GM19025 (cell line): ENCODE measurements around the gene MSGN1.
"Not testable (repeated sequence)": the region's sequence is repeated elsewhere in the genome, so short reads cannot be mapped to it uniquely, and the experiment has no call there.

Source experiments
- ATAC-seq: cut with Tn5 transposase; IDR thresholded peaks from one replicate; pipeline ENCODE4 v1.9.1; 2021; ENCODE audit warnings: mild to moderate bottlenecking, low read depth, moderate library complexity; ENCODE audit not compliant: unreplicated experiment

MSGN1 gene

DNA sequence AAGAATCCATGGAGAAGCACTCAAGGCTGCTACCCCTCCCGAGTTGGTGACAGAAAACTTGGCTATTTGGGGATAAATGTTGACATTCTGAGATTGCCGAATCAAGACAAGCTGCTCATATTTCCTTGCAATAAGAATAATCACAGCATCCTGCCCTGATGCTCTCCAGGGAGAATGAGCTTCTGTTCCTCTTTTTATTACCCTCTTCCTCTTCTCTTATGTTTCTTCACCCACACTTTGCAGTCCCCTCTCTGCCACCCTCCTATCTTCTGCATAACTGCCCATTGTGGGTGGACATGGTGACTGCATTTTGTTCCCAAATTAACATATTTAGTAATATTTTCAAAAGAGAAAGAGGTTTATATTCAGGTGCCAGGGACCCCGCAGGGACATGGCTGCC lies 11.9 kb upstream of the MSGN1 start:
- ATAC-seq = peak; percentile 49

DNA sequence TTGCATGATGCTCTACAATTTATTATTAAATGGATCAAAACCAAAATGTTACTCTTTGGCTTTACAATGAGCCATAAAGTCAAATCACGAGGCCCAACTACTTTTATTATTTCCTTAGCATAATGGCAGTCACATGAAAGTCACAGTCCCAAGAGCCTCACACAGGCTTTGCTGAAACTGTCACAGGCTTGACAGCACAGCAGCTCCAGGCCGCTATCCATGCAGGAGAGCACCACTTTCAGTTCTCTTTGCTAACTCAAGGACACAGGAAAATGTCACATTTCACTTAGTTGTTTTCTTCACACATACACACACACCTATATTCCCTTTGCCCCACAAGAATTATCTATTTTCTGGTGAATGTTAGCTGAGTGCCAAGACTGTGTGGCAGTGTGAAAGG lies 11.1 kb upstream of the MSGN1 start:
- ATAC-seq = no peak

DNA sequence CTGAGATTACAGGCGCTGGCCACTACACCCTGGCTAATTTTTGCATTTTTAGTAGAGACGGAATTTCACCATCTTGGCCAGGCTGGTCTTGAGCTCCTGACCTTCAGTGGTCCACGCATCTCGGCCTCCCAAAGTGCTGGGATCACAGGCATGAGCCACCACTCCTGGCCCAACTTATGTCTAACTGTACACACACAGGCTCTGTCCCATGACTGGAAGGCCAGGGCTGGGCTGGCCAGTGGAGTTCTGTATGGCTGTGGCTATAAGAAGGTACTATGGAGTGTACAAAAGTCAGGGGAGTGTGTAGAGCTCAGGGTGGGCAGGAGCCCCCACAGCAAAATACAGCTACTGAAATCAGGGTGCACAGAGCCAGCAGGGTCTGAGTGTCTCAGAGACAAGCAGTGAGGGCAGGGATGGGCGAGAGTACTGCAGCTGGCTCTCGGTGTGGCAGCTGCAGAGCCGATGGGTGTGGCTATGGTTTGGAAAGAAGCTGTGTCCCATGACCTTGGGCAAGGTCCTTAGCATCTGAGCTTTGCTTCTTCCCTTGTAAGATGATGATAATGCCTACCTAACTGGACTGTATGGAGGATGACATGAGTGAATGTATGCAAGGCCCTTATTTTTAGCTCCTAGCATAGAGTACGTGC lies 10.4 kb upstream of the MSGN1 start:
- ATAC-seq = no peak

DNA sequence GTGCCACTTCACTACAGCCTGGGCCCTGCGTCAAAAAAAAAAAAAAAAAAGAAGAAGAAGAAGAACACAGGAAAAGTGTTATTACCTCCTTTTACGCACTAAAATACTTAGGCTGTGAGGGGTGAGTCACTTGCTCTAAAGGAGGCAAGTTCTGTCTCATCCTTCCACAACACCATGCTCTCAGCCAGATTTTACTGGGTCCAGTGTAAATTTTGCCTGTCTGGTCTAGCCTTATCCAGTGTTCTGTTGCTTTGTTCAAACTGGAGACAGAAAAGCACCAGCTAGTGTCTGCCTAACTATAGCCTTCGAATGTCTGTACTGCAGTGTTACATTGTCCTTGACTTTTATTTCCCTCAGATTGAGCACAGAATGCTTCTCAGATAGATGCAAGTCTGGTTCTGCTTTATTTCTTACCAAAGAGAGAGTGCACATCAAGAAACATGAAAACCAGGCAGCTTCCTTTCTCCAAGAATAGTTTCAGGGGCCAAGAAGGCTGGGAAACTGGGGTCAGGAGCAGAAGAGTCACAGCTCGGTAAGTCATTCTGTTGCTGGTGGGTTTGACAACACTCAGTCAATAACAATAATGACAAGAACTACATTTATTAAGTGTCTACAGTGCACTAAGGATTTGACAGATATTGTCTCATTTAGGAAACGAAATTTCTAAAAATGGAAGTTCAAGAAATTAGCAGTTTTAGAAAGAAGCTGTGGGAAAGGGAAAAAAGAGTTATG lies 3.1 kb upstream of the MSGN1 start:
- peak; percentile 46 for ATAC-seq

DNA sequence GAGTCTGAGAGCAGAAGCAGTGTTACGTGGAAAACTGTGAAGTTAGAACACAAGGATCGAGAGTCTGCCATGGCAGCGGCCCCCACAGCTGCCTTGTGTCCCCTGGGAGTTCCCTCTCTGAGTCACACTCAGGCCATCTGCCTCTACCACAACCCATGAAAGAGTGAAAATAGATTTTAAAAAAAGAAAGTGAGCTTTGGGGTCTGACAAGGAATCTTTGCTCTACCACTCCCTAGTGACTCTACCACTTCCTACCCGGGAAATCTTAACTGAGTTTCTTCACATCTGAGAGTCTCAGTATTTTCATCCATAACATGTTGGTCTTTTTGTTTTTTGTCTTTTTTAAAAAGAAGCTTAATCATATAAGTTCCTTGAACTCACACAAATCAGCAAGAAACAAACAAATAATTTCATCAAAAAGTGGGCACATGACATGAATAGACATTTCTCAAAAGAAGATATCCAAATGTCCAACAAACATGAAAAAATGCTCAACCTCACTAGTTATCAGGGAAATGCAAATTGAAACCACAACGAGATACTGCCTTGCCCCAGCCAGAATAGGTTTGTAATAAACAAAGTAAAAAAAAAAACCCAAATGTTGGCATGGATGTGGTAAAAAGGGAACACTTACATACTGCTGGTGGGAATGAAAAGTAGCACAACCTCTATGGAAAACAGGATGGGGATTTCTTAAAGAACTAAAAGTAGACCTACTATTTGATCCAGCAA lies 2.4 kb upstream of the MSGN1 start:
- peak; percentile 87 for ATAC-seq

DNA sequence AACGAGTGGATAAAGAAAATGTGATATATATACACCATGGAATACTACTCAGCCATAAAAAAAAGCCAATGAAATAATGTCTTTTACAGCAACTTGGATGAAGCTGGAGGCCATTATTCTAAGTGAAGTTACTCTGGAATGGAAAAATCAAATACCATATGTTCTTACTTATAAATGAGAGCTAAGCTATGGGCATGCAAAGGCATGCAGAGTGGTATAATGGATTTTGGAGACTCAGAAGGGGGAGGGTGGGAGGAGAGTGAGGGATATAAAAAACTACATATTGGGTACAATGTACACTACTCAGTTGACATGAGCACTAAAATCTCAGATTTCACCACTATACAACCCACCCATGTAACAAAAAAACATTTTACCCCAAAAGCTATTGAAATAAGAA lies 1.7 kb upstream of the MSGN1 start:
- ATAC-seq = no peak

DNA sequence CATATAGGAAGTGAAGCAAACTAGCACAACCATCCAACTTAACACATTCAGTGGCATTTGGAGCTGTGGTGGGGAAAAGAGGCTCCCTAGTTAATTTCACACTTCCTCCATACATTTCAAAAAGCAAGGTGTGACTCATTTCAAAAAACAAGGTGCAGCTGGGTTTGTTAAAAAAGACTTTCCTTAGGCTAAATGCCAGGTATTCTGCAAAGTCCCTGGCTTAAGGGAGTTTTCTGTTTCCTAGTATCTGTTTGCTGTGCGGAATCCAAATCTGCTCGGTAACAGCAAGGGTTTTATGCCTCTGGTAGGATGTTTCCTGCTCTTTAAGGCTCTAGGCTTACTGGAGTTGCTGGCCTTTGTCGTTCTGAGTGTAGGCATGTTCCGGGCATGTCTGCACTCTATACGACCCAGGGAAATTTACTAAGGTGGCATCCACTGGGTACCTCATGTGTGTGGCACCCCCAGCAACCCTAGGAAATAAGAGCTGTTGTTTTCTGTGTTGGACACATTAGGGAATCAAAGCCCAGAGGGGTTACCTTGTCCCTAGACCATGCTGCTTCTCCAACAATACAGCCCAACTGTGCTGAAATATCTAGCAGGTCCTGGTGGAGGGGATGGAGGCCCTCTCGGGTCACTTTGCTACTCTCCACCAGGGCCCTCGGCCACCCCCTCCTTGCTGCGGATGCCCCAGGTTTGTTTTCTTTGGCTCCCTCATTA lies 634 bp upstream of the MSGN1 start:
- no peak for ATAC-seq

DNA sequence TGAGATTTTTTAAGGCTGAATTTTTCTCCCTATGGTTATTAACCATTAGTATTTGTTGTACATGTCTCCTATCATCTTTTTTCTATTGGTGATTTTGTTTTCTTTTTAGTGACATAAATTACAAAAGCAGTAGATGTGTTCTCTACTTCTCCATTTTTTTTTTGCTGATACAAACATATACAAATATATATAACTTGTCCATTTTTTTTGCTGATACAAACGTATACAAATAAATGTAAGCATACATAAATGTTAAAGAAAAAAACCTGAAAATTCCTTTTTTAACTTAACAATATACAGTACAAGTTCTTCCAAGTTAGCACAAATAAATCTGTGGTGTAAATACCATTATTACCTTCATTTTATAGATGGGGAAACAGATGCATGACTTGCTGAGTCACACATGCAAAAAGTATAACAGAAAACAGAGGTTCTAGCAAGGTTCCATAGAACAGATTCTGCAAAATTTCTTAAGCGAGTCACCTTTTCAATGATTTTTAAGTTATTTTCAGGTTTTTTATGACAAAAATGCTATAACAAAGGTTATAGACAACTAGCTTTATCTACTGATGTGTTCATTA lies 2.1 kb downstream of the MSGN1 start:
- no peak for ATAC-seq

DNA sequence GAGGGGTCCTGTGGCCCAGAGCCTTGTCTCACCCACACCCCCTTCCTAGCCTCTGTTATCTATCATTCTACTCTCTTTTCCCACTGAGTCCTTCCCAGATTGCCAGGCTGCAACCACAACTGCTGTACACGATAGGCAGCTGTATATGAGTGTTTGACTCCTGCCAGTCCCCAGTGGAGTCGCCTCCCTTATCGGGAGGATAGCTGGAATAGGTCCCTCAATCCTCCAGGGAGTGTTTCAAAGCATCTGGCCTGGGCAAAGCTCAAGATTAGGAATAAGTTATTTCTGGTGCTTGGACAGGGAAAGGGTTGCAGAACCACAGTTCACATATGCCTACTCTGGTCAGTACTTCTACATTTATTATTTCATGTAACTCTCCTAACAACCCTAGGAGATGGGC lies 4.8 kb downstream of the MSGN1 start:
- no peak for ATAC-seq

DNA sequence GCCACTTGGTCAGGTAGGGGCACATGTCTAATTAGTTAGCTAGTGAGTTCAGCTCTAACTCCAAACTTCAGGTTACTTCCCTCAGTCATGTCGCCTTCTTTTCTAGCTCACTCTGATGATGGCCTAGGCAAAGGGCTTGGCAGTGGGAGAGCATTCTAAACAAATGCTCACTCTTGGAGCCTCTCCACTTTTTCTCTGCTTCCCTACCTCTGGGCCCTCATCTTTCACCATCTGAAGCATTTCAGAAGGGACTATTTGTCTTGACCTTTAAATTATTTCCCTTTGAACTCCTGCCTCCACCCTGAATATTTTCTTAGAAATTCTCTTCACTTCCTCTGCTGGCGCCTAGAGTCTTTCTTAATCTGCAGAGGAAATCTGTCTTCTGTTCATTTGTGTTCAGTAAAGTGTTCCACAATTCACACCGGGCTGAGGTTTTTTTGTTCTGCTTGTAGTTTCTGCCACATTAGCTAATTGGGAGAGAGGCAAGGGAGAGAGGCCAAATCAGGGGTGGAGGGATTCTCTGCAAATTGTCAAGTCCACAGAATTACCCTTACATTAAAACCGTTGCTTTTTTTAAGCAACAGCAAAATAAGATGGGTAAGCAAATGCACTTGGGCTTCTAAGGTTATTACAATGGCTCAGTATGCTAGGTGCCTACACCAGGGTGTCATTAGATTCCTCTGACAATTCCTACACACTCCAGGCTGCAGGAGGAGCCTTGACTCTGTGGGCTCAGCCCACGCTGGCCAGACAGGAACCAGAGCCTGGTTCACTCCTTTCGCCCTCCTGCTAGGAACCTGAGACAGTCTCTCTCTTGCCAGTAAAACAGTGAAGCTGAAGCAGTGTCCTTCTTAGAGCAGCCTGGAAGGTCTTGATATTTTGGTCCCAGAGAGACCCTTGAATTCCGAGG lies 5.5 kb downstream of the MSGN1 start:
- no peak for ATAC-seq

DNA sequence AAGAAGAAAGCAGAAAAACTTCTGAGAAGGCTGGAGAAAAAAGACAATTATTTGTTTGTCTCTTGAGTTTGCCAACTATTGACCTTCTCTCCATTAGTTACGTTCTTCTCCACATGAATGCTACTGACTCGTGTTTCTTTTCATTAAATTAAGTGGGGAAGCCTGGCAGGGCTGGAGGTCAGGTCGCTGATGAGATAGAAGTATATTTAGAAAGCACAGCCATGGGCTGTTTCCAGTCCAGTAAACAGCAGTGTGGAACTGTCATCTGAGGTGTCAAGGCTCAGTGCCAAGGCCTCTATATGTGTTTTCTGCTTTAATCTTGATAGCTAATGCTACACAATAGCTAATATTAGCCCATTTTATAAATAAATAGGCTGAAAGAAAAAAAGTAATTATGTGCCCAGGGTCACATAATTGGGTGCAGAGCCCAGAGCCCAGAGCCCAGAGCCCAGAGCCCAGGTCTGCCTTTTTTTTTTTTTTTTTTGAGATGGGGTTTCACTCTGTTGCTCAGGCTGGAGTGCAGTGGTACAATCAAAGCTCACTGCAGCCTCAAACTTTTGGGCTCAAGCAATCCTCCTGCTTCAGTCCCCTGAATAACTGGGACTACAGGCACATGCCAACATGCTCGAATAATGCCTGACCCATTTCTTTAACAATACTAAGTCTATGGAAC lies 6.3 kb downstream of the MSGN1 start:
- ATAC-seq = no peak

DNA sequence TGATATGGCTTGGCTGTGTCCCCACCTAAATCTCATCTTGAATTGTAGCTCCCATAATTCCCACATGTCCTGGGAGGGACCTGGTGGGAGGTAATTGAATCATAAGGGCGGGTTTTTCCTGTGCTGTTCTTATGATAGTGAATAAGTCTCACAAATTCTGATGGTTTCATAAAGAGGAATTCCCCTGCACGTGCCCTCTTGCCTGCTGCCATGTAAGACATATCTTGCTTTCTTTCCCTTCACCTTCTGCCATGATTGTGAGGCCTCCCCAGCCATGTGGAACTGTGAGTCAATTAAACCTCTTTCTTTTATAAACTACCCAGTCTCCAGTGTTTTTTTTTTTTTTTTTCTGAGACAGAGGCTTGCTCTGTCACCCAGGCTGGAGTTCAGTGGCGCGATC lies 7.4 kb downstream of the MSGN1 start:
- not testable (repeated sequence) for ATAC-seq

DNA sequence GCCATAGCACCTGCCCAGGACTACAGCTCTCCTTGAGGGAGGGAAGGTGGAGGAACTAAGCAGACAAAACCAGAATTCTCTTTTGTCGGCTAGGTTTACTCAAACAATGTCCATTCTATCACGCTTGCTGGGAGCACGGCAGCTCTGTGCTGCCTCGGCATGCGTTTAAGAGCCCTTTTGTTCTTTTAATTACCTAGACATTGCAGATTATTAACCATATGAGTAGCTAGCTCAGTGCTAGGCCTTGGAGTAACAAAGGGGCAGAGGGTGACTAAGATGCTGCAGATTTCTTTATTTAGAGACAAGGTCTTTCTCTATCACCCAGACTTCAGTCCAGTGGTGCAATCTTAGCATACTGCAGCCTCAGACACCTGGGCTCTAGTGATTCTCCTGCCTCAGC lies 11.1 kb downstream of the MSGN1 start:
- no peak for ATAC-seq

DNA sequence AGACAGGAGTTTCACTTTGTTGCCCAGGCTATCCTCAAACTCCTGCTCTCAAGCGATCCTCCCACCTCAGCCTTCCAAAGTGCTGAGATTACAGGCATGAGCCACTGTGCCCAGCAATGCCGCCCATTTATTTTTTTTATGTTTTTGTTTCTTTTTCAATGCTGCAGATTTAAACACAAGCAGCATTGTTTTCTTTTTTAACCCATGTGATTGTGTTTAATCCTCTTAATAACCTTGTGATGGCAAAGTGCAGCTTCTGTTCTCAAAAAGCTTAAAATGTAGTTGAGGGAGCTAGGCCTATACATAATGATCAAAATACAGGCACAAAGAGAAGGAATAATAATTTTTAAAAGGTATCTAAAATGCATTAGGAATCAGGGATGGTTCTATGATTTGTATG lies 11.5 kb downstream of the MSGN1 start:
- no peak for ATAC-seq

DNA sequence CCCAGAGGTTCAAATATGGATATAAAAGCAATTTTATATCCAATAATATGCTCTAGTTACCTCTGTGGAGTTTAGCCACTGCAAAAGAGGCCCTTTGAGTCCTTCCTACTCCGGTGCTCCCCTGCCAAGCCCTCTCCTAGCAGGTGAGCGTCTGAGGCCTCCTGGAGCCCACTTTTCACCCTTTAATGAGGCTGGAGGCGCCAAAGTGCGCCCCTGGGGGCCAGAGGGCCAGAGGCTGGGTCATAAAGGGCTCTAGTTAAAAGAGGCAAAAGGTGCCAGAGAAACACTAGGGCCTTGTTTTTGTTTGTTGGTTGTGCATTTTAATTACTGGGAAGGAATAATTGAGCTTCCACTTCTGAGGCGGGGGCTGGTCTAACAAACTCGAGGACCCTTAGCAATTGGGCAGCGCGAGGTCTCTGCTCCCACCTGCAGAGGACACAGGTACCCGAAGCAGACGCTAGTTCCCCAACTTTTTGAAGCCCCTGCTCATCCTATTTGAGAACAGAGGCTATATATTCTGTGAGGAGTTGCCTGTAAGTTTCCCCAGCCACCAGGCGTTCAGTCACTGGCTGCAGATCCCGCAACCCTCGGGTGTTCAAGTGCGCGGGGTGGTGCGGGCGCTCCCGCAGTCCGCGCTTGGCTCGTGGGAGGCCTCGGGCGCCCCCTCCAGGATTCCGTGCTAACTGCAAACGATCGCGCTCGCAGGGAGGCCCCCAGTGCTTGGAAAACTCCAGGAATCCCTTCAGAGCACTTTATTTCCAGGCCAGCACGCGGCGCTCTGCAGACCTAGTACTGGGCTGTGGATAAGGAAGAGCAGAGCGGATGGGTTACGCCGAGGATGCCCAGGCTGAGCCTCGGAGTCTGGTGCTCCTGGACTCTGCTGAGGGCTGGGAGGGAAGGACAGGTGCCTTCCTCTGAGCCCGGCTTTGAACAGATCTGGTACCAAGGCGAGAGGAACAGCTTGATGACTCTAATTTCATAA lies 14.1 kb downstream of the MSGN1 start:
- peak; percentile 76 for ATAC-seq

DNA sequence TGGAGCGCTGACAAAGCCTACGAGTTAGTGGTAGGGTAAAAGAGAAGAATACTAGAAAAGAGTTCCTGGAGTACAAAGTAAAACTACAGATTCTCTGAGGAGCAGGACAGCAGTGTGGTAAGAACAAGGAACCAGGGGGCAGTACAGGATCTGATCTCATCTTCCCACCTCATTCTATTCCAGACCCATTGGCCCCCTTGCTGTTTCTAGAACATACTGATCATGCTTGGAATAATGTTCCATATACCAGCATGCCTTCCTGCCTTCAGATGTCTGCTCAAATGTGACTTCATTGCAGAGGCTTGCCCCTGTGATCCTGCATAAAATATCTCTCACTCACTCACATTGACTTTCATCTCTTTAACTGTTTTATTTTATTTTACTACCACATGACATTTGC lies 19.3 kb downstream of the MSGN1 start:
- no peak for ATAC-seq

DNA sequence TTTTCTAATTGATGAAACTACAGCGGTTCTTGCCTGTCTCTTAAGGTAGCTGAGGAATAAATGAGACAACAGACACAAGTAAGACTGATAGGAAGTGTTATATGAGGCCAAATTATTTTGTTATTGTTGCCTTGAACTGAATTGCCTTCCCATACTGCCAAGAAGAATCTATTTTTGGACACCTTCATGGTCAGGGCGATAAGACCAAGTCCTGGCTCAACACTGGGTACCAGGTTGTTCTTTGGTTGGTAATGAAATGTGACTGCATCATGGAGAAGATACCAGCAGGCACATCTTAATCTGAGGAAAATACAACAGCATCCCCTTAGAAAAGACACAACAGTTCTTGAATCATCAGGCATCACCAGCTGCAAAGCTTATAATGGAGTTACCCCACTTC lies 23.7 kb downstream of the MSGN1 start:
- no peak for ATAC-seq

DNA sequence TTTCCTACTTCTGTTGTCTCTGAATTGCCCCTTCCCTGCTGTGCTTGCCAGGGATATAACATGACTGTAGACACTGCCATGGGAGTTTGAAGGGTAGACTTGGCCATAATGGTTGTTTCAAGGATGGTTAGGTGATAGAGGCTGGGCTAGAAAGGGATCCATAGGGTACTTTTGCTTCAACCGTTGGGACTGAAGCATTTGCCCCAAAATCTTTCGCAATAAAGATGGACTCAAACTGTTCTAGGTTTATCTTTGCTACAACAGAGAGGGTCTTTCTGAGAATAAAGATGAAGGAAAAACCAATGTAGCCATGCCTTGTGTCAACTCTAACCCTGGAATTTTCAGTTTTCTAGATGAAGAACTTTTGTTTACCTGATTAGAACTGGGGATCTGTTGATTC lies 27.2 kb downstream of the MSGN1 start:
- no peak for ATAC-seq
